Activated naive CD8-positive, alpha-beta T cell treated with anti-CD3 and anti-CD28 coated beads for 36 hours (primary cell): ENCODE measurements around the gene EGFL7. TPM values are rescaled to one million over a fixed set of nuclear protein-coding genes. Genes with fewer than 3 reads are reported as not detected.

Experiments
- DNase-seq: peaks from one replicate; pipeline ENCODE4 v3.0.0; 2021
- H3K27ac Mint-ChIP-seq: one replicate; pipeline ENCODE4 v1.8.0; 2022; ENCODE audit warnings: mild to moderate bottlenecking, moderate library complexity, mixed read lengths
- H3K27me3 Mint-ChIP-seq: one replicate; pipeline ENCODE4 v1.8.0; 2022; ENCODE audit warnings: mild to moderate bottlenecking, mixed read lengths
- H3K36me3 Mint-ChIP-seq: one replicate; pipeline ENCODE4 v1.8.0; 2021; ENCODE audit warnings: mild to moderate bottlenecking, mixed read lengths
- H3K4me1 Mint-ChIP-seq: one replicate; pipeline ENCODE4 v1.8.0; 2021; ENCODE audit warnings: mixed read lengths
- H3K4me3 Mint-ChIP-seq: one replicate; pipeline ENCODE4 v1.8.0; 2022; ENCODE audit warnings: mild to moderate bottlenecking, moderate library complexity, mixed read lengths
- H3K9me3 Mint-ChIP-seq: one replicate; pipeline ENCODE4 v1.8.0; 2022; ENCODE audit warnings: mixed read lengths
- total RNA-seq, 2 experiments: library from RNA; stranded (reverse); gene quantifications; one replicate each; pipeline ENCODE4 v1.2.3, GENCODE V29; 2021

EGFL7 gene
- total RNA-seq, 2 experiments from 2014 or later, result 0.94 to 1.2 TPM

GRCh38 chr9:136686794-136687711, 24.3 kb downstream of the EGFL7 start, which contains the start of gene AGPAT2:
AGPAT2 (minus strand) TSS chr9:136687457; CDS start chr9:136687357, 100 bp downstream.
- peak; percentile 74 for DNase-seq
- H3K27me3 Mint-ChIP-seq, result no peaks in the 10 kb centered on the region
- no peaks in the 10 kb centered on the region for H3K36me3 Mint-ChIP-seq
- no peak within 1 kb of the TSS for H3K27ac Mint-ChIP-seq
- peak within 1 kb of the TSS; percentile 82 for H3K4me3 Mint-ChIP-seq
- H3K4me1 Mint-ChIP-seq, result peaks cover 9% of the 10 kb centered on the region
- H3K9me3 Mint-ChIP-seq, result no peaks in the 10 kb centered on the region

- no peak for DNase-seq
- peaks cover 9% of the 10 kb centered on the region for H3K4me1 Mint-ChIP-seq
- H3K27ac Mint-ChIP-seq, result no peak overlapping the region
- H3K36me3 Mint-ChIP-seq, result no peaks in the 10 kb centered on the region
- H3K9me3 Mint-ChIP-seq, result no peaks in the 10 kb centered on the region
- H3K27me3 Mint-ChIP-seq, result no peaks in the 10 kb centered on the region
- no peak overlapping the region for H3K4me3 Mint-ChIP-seq
These were observed 25.1 kb downstream of the EGFL7 start for GRCh38 chr9:136687721-136688223.

GRCh38 chr9:136688274-136689107, 25.8 kb downstream of the EGFL7 start:
- Mint-ChIP-seq H3K27ac (no peak overlapping the region), H3K9me3 (no peaks in the 10 kb centered on the region), H3K27me3 (peaks cover 5% of the 10 kb centered on the region), H3K4me3 (no peak overlapping the region), H3K36me3 (no peaks in the 10 kb centered on the region), H3K4me1 (peaks cover 9% of the 10 kb centered on the region)
- DNase-seq, result no peak

GRCh38 chr9:136689108-136689460, 26.4 kb downstream of the EGFL7 start:
- H3K27ac Mint-ChIP-seq, result no peak overlapping the region
- no peak overlapping the region for H3K4me3 Mint-ChIP-seq
- H3K9me3 Mint-ChIP-seq, result no peaks in the 10 kb centered on the region
- H3K36me3 Mint-ChIP-seq, result no peaks in the 10 kb centered on the region
- peaks cover 9% of the 10 kb centered on the region for H3K4me1 Mint-ChIP-seq
- peaks cover 5% of the 10 kb centered on the region for H3K27me3 Mint-ChIP-seq
- DNase-seq, result no peak

- no peaks in the 10 kb centered on the region for H3K36me3 Mint-ChIP-seq
These were observed 27.5 kb downstream of the EGFL7 start for GRCh38 chr9:136690104-136690805.

GRCh38 chr9:136690806-136691261, 28.1 kb downstream of the EGFL7 start:
- no peak overlapping the region for H3K4me3 Mint-ChIP-seq
- H3K9me3 Mint-ChIP-seq, result no peaks in the 10 kb centered on the region
- peaks cover 9% of the 10 kb centered on the region for H3K4me1 Mint-ChIP-seq
- no peaks in the 10 kb centered on the region for H3K36me3 Mint-ChIP-seq
- H3K27me3 Mint-ChIP-seq, result peaks cover 10% of the 10 kb centered on the region
- H3K27ac Mint-ChIP-seq, result no peak overlapping the region
- DNase-seq, result no peak

More at GRCh38 chr9:136690104-136690805, 27.5 kb downstream of the EGFL7 start:
- Mint-ChIP-seq H3K27me3 (peaks cover 9% of the 10 kb centered on the region), H3K9me3 (no peaks in the 10 kb centered on the region), H3K4me3 (no peak overlapping the region), H3K27ac (no peak overlapping the region), H3K4me1 (peaks cover 9% of the 10 kb centered on the region)
- DNase-seq, result no peak

GRCh38 chr9:136691316-136692184, 28.8 kb downstream of the EGFL7 start:
- H3K27me3 Mint-ChIP-seq, result peaks cover 14% of the 10 kb centered on the region
- no peaks in the 10 kb centered on the region for H3K36me3 Mint-ChIP-seq
- no peak for DNase-seq
- no peak overlapping the region for H3K27ac Mint-ChIP-seq
- no peaks in the 10 kb centered on the region for H3K9me3 Mint-ChIP-seq
- H3K4me1 Mint-ChIP-seq, result peaks cover 5% of the 10 kb centered on the region
- no peak overlapping the region for H3K4me3 Mint-ChIP-seq

DNA sequence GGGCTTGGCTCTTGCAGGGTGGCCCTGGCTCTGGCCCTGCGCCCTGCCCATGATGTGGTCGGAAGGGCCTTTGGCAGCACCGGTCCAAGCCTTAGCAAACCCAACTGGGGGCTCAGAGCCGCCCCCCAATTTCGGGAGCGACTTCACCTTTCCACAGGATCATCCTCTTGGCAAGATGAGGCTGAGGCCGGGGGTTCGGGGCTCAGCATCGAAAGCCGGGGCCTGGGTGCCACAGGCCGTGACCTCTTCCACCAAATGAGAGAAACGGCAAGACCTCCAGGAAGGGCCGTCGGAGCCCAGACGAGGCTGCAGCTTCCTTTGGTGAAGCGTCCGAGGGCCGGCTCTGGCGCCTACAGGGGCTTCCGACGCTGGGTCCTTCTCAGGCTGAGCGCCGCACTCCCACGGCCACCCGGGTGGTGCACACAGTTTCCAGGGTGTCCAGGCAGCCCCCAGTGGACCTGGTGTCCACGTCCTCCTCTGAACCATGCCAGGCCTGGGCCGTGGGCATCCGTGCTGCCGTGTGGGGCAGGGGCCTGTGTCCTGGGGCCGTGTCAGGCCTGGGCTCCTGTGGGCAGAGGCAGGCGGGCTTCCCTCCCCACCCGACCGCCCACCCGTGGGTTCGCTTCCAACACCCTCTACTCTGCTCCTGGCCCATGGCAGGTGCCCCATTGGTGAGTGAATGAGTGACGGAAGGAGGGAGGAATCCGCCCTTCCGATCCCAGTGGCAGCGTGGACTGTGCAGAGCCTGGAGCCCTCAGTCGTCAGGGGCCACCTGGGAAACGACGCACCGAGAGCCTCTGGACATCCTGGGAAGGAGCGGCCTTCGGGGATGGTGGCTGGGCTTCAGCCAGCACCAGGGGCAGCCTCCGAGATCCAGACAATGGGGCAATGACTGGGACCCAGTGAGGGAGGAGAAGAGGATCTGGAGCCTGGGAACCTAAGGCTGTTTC, 29.7 kb downstream of the EGFL7 start:
- no peak for DNase-seq
- H3K4me3 Mint-ChIP-seq, result no peak overlapping the region
- H3K4me1 Mint-ChIP-seq, result peaks cover 5% of the 10 kb centered on the region

DNA sequence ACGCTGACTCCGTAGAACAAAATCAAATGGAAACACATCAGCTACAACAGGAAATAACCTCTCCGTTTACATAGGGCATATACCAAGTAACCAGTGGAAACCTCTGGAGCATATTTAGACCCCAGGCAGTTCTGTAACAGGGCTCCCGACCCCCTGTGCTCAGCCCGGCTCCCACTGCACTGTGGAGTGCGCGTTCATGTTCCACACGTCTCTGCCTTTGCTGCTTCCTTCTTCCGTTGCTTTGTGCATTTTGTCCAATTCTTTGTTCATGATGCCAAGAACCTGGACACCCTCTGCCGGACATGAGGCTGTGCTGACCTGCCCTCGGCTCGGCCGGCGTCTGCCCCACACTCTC, 30.4 kb downstream of the EGFL7 start:
- H3K27me3 Mint-ChIP-seq, result peaks cover 24% of the 10 kb centered on the region
- H3K9me3 Mint-ChIP-seq, result no peaks in the 10 kb centered on the region
- H3K4me1 Mint-ChIP-seq, result peaks cover 3% of the 10 kb centered on the region
- DNase-seq, result no peak
- H3K36me3 Mint-ChIP-seq, result no peaks in the 10 kb centered on the region
- no peak overlapping the region for H3K4me3 Mint-ChIP-seq
- no peak overlapping the region for H3K27ac Mint-ChIP-seq

More for the DNA sequence above, 29.7 kb downstream of the EGFL7 start:
- Mint-ChIP-seq H3K27ac (no peak overlapping the region), H3K27me3 (peaks cover 19% of the 10 kb centered on the region), H3K9me3 (no peaks in the 10 kb centered on the region), H3K36me3 (no peaks in the 10 kb centered on the region)

- Mint-ChIP-seq H3K27ac (no peak overlapping the region), H3K9me3 (no peaks in the 10 kb centered on the region), H3K4me1 (no peaks in the 10 kb centered on the region), H3K36me3 (no peaks in the 10 kb centered on the region), H3K4me3 (no peak overlapping the region), H3K27me3 (peaks cover 29% of the 10 kb centered on the region)
- no peak for DNase-seq
These were observed 30.9 kb downstream of the EGFL7 start for GRCh38 chr9:136693490-136694162.

GRCh38 chr9:136694163-136694871, 31.6 kb downstream of the EGFL7 start:
- Mint-ChIP-seq H3K36me3 (no peaks in the 10 kb centered on the region), H3K4me1 (no peaks in the 10 kb centered on the region)

DNA sequence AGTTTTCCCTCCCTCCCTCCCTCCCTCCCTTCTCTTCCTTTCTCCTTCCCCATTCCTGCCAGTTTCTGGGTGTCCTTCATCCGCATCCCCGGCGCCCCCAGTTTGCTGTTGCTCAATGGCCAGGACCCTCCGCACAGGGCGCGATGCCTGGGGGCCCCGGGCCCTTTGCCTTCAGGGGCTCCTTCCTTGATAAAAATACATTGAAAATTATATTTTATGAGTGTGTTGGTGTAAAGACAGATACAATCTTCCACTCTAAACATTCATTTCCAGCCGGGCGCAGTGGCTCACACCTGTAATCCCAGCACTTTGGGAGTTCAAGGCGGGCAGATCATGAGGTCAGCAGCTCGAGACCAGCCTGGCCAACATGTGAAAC, 32.1 kb downstream of the EGFL7 start:
- Mint-ChIP-seq H3K36me3 (no peaks in the 10 kb centered on the region), H3K4me3 (no peak overlapping the region), H3K27ac (no peak overlapping the region), H3K27me3 (peaks cover 34% of the 10 kb centered on the region), H3K9me3 (no peaks in the 10 kb centered on the region), H3K4me1 (no peaks in the 10 kb centered on the region)
- DNase-seq, result no peak

More at GRCh38 chr9:136694163-136694871, 31.6 kb downstream of the EGFL7 start:
- peaks cover 34% of the 10 kb centered on the region for H3K27me3 Mint-ChIP-seq
- peak; percentile 31 for DNase-seq
- no peak overlapping the region for H3K27ac Mint-ChIP-seq
- H3K4me3 Mint-ChIP-seq, result no peak overlapping the region
- no peaks in the 10 kb centered on the region for H3K9me3 Mint-ChIP-seq
